Caco-2 (cell line): ENCODE results near the gene TRPC4. TPM values are rescaled to one million over a fixed set of nuclear protein-coding genes. Genes with fewer than 3 reads are reported as not detected.

Source experiments
- BruUV-seq: library from RNA; stranded (reverse); fragments of 400-500 nt; replicated peaks from 2 replicates; lab custom pipeline; 2021; lab: Mats Ljungman, UMichigan
- CTCF ChIA-PET: fragments of 300-600 bp; sonication (Branson Sonifier 250); formaldehyde crosslinking; loops from one replicate; lab custom pipeline; 2022; ENCODE audit warnings: antibody characterized with exemption; lab: Charles Lee
- POLR2A ChIA-PET: fragments of 300-600 bp; sonication (Branson Sonifier 250); formaldehyde crosslinking; loops from one replicate; lab custom pipeline; 2022; ENCODE audit warnings: antibody characterized with exemption; lab: Charles Lee
- DNase-seq, 2 experiments: peaks; one replicate each; pipeline versions ENCODE4 v3.0.0 to v3.0.0-alpha.2; 2020 to 2022
- H3K27me3 ChIP-seq: replicated peaks from 2 replicates; pipeline ENCODE4 v1.6.0; 2011; ENCODE audit warnings: low read length; ENCODE audit not compliant: control insufficient read depth, insufficient read depth
- H3K36me3 ChIP-seq: 2 replicates; pipeline ENCODE4 v1.5.1; 2011; ENCODE audit warnings: low read length; ENCODE audit not compliant: control insufficient read depth, insufficient read depth
- H3K4me1 ChIP-seq: fragments of 250-450 bp; sonication (Bioruptor Pico); 2 replicates; pipeline ENCODE4 v1.5.1; 2020; ENCODE audit warnings: mild to moderate bottlenecking
- H3K4me3 ChIP-seq: 2 replicates; pipeline ENCODE4 v1.5.1; 2011; ENCODE audit warnings: low read depth, mild to moderate bottlenecking, control low read depth, low read length
- H3K9me3 ChIP-seq: fragments of 250-450 bp; sonication (Bioruptor Pico); 2 replicates; pipeline ENCODE4 v1.5.1; 2020; ENCODE audit warnings: mild to moderate bottlenecking, moderate library complexity
- H3K27ac Mint-ChIP-seq: one replicate; pipeline ENCODE4 v1.8.0; 2022; ENCODE audit warnings: mixed read lengths; ENCODE audit not compliant: unreplicated experiment
- H3K27me3 Mint-ChIP-seq: one replicate; pipeline ENCODE4 v1.8.0; 2022; ENCODE audit warnings: mixed read lengths; ENCODE audit not compliant: insufficient read depth, unreplicated experiment
- H3K36me3 Mint-ChIP-seq: one replicate; pipeline ENCODE4 v1.8.0; 2022; ENCODE audit warnings: mild to moderate bottlenecking, mixed read lengths; ENCODE audit not compliant: insufficient read depth, unreplicated experiment
- H3K4me1 Mint-ChIP-seq: one replicate; pipeline ENCODE4 v1.8.0; 2022; ENCODE audit warnings: low read depth, mixed read lengths; ENCODE audit not compliant: unreplicated experiment
- H3K4me3 Mint-ChIP-seq: one replicate; pipeline ENCODE4 v1.8.0; 2022; ENCODE audit warnings: mild to moderate bottlenecking, moderate library complexity, mixed read lengths; ENCODE audit not compliant: unreplicated experiment
- H3K9me3 Mint-ChIP-seq: one replicate; pipeline ENCODE4 v1.8.0; 2022; ENCODE audit warnings: mixed read lengths; ENCODE audit not compliant: unreplicated experiment
- CTCF ChIP-seq, 2 experiments: fragments of 200-600 bp in 1 of 2; IDR thresholded peaks; 1 replicate in 1 of 2; 2 replicates in 1 of 2; pipeline versions ENCODE4 v1.5.1 to v1.8.0; 2011 to 2022; ENCODE audit warnings: antibody characterized with exemption in 1 of 2, control low read depth in 1 of 2, inconsistent platforms in 1 of 2, low read depth in 1 of 2, low read length in 1 of 2, mild to moderate bottlenecking in 1 of 2, moderate library complexity in 1 of 2; ENCODE audit not compliant: insufficient read depth in 1 of 2, severe bottlenecking in 1 of 2, unreplicated experiment in 1 of 2
- intact Hi-C: fragments of 100-400 bp; cut with micrococcal nuclease; formaldehyde crosslinking; loops from one replicate; pipeline ENCODE4 v1.10.0; 2022; ENCODE audit not compliant: unreplicated experiment
- total RNA-seq: library from RNA; stranded (reverse); gene quantifications from 2 replicates; pipeline ENCODE4 v1.2.3, GENCODE V29; 2022

Gene TRPC4
- total RNA-seq, 1 experiment from 2014 or later: not detected

DNA sequence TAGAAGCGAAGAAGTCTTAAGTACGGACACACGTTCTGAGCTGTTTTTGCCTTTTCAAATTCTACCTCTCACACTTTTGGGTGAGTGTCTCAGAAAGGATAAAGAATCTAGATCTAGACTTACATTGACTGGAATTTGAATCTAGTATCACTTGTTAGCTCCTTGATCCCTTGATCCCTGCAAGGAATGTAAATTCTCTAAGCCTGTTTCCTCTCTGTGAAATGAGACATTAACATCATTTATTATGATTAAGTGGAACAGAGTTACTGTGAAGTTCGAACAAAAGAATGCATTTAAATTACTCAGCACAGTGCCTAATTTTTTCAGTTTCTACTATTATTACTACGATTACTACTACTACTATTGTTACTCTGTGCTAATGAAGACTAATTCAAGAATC is 184.4 kb downstream of the TRPC4 start:
- Mint-ChIP-seq H3K36me3 (no peaks in the 10 kb centered on the region), H3K27ac (no peak overlapping the region), H3K4me1 (no peaks in the 10 kb centered on the region), H3K9me3 (no peaks in the 10 kb centered on the region), H3K27me3 (peaks cover 7% of the 10 kb centered on the region), H3K4me3 (no peak overlapping the region)
- Histone ChIP-seq H3K4me3 (no peak overlapping the region), H3K9me3 (no peaks in the 10 kb centered on the region), H3K36me3 (no peaks in the 10 kb centered on the region), H3K27me3 (no peaks in the 10 kb centered on the region), H3K4me1 (no peaks in the 10 kb centered on the region)
- ChIA-PET POLR2A (no interaction called here), CTCF (no interaction called here)
- TF ChIP-seq CTCF (IDR thresholded peaks at IDR 0.05; ENCODE audit: insufficient read depth in 1 of 2, low read depth in 1 of 2, low read length in 1 of 2, severe bottlenecking in 1 of 2, unreplicated experiment in 1 of 2): no peak
- no TSS peak for BruUV-seq
- DNase-seq: no peak
- intact Hi-C loops: no loop called here

GRCh38 chr13:37682496-37682895 is 187.1 kb downstream of the TRPC4 start:
- no peak for DNase-seq
- no TSS peak for BruUV-seq
- H3K36me3 ChIP-seq: no peaks in the 10 kb centered on the region
- Mint-ChIP-seq H3K9me3 (no peaks in the 10 kb centered on the region), H3K36me3 (no peaks in the 10 kb centered on the region), H3K4me1 (no peaks in the 10 kb centered on the region), H3K4me3 (no peak overlapping the region), H3K27me3 (peaks cover 8% of the 10 kb centered on the region), H3K27ac (no peak overlapping the region)
- no peaks in the 10 kb centered on the region for H3K9me3 ChIP-seq
- intact Hi-C loops: no loop called here
- no peaks in the 10 kb centered on the region for H3K4me1 ChIP-seq
- CTCF ChIA-PET: no interaction called here
- POLR2A ChIA-PET: no interaction called here
- no peak overlapping the region for H3K4me3 ChIP-seq
- TF ChIP-seq CTCF (IDR thresholded peaks at IDR 0.05; ENCODE audit: insufficient read depth in 1 of 2, low read depth in 1 of 2, low read length in 1 of 2, severe bottlenecking in 1 of 2, unreplicated experiment in 1 of 2): no peak
- H3K27me3 ChIP-seq: no peaks in the 10 kb centered on the region

- no peaks in the 10 kb centered on the region for H3K4me1 Mint-ChIP-seq
- intact Hi-C loops: no loop called here
- no peaks in the 10 kb centered on the region for H3K27me3 ChIP-seq
- H3K9me3 ChIP-seq: no peaks in the 10 kb centered on the region
- no peaks in the 10 kb centered on the region for H3K36me3 ChIP-seq
- TF ChIP-seq CTCF (IDR thresholded peaks at IDR 0.05; ENCODE audit: insufficient read depth in 1 of 2, low read depth in 1 of 2, low read length in 1 of 2, severe bottlenecking in 1 of 2, unreplicated experiment in 1 of 2): no peak
- BruUV-seq: no TSS peak
- ChIA-PET CTCF (no interaction called here), POLR2A (no interaction called here)
- no peaks in the 10 kb centered on the region for H3K36me3 Mint-ChIP-seq
- no peaks in the 10 kb centered on the region for H3K9me3 Mint-ChIP-seq
- H3K4me1 ChIP-seq: no peaks in the 10 kb centered on the region
- DNase-seq: no peak
- no peak overlapping the region for H3K4me3 Mint-ChIP-seq
- no peak overlapping the region for H3K4me3 ChIP-seq
- no peak overlapping the region for H3K27ac Mint-ChIP-seq
- H3K27me3 Mint-ChIP-seq: peaks cover 12% of the 10 kb centered on the region
These were observed 188.1 kb downstream of the TRPC4 start for GRCh38 chr13:37681281-37682032.
